NCI-H1694 (cell line): Measurements from ENCODE around the gene IL1B.

Experiments used
- DNase-seq: peaks from one replicate; lab custom pipeline; 2025; lab: John Stamatoyannopoulos, UW

The IL1B gene

DNA sequence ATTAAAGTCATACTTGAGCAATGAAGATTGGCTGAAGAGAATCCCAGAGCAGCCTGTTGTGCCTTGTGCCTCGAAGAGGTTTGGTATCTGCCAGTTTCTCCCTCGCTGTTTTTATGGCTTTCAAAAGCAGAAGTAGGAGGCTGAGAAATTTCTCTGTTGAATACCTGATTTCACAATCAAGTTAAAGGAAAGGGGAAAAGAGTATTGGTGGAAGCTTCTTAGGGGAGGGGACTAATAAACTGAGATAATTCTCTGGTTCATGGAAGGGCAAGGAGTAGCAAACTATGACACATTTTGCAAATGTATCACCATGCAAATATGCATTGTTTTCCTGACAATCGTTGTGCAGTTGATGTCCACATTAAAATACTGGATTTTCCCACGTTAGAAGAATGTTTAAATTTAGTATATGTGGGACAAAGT is at the start of gene IL1B:
Gene IL1B (minus strand): TSS at position 85 of the 423 bp plus-strand sequence. CDS start 550 bp downstream, outside the sequence.
- DNase-seq = no peak

DNA sequence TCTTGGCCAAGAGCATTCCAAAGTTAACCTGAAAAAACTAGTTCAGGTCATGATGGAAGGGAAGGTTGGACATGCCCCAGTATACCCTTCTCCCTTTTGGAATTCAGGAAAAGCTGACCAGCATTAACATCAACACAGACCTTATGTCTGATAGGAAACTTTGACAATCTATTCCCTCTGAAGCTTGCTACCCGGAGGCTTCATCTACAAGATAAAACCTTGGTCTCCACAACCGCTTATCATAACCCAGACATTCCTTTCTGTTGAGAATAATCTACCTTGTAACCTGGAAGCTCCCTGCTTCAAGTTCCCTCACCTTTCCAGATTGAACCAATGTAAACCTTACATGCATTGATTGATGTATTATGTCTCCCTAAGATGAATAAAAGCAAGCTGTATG is 49.7 kb upstream of the IL1B start:
- DNase-seq = no peak

DNA sequence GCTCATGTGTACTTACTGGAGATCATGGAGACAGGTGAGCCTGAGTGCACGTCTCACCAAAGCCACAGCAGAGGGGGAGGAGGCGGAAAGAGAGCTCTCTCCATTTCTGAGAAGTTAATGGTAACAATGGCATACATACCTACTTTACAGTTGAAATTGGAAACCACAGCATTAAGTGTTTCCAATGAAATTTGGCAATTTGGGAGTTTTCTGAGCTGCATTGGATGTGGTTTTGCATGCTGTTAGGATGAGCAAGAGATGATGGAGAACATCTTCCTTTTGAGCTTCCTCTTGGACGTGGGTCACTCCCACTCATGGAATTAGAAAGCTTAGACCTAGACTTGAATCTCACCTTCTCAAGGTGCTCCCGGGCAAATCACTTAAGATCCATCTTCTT is 48.9 kb upstream of the IL1B start:
- no peak for DNase-seq

DNA sequence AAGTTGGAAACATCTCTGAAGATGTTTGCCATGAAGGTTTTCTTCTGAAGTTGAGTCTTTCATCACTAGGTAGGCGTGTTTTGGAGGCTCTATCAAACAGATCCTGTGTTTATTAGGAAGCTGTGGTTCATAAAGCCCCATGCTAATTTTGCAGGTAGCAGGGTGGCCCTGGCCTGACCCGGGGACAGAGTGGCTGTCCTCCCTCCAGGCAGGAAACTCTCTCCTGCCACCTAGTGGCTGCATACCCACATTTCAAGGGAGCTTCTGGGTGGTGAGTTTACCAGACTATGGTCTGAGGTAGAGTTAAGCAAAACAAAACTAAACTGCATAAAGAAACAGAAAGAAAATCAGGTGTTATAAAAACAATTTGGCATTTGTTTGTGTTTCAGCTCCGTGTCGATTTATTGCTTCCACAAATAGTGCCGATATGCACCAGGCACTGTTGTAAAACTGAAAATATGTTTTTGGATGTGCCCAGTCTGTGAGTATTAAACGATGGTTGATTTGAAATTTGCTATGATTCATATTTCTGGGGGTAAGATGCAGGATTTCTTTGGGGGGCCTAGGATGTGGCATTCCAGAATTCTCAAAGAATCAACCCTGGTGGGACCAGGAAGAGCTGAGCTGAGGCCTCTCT is 48.4 kb upstream of the IL1B start:
- DNase-seq = peak; percentile 2

DNA sequence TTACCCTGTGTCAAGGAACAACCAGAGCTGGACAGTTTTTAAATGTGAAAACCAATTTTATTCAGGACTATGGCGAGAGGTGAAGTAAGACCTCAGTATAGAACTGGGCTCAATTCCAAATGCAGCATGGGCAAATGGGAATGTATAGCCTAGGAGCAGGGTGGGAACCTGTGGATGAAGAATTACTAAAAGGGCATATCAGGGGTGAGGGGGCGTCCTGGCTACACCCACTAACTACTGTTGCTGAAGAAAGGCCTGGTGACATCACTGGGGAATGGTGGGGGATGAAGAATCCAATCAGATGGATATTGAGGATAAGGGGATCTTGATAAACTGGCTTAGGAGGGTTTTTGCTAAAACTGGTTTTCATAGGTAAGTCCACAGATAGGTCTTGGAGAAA is 47.1 kb upstream of the IL1B start:
- no peak for DNase-seq

DNA sequence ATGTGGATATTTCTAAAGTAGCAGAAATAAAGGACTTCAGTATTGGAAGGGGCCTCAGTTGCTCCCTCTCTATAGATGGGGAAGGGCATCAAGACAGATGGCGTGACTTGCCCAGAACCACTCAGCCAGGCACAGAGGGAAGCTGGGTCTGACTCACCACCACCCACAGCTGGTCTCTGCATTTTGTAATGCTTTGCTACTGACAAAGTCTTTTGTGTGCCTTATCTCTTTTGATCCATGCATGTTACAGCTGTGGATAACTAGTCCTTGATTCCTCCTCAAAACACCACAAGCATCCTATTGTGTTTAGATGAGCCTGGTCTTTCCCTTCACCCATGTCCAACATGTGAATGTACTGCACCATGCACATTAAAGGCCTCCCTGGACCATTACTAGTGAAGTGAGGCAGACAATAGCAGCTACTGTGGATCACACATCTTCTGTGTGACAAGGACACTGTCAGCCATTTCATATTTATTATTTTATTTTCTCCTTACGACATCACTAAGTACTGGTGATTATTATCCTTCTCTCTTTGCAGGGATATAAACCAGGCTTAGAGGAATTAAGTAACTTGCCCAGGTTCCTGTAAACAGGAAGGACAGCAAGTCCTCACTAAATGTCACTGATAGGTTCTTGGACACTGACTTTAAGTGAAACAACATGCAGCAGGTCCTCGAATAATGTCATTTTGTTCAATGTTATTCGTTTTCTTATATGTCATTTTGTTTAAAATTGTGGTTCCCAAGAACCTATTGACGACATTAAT is 44.8 kb upstream of the IL1B start:
- no peak for DNase-seq

DNA sequence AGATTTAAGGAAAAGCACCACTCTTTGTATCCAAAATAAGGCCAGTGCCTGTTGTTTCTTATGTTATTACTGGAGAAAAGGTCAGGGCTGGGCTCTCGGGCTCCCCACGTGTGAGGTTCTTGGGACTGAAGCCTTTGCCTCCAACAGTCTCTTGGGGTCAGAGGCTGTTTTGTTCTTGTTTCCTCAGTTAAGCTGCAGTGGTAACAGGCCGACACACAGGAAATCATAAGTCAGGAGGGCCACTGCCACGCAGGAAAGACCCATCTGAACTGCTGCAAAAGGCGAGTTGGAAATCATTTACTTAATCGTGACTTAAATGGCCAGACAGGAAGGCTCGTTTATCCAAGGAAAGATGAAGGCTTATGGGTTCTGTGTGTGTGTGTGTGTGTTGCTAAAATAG is 44.1 kb upstream of the IL1B start:
- DNase-seq = no peak

DNA sequence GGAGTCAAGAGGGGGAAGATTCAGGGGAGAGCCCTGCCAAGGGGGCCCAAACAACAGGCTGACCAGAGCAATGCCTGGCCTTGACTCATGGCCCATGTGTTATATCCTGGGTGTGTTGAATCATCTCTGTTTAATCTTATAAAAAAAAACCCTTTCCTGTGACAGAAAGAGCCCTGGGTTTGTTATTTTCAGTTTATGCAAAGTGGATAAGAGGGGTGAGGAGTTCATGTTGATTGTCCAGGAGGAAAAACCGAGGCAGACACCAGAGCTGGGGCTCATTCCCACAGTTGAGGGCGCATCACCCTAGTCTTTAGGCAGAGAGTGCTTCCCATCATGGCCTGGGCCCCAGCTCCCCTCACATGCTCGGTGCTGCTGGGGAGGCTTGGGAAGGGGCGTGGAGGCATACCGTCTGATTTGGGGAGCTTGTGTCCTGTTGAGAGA is 43.5 kb upstream of the IL1B start:
- DNase-seq = no peak

DNA sequence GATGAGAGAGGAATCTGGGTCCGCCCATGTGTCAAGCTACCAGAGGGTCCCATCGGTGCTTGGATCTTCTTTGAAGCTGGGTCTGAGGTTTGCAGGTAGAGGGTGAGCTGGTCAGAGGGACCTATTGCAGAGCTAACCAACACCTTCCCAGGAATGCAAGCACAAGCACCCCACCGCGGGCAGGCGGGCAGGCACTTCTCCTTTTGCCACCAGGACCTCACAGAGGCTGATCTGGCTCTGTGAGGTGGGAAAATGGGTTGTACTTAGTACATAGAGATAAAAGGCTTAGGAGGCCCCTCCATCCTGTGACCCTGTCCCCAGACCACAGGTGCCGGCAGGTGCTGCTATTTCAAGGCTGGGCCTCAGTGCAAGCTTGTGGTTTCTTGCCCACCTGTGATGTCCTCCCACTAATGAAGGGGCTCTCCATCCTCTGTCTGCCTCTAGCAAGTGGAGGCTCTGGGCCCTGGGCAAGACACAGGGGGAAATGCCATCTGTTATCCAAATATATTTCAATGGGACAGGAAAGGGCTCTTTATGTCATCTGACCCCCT is 43.0 kb upstream of the IL1B start:
- no peak for DNase-seq

DNA sequence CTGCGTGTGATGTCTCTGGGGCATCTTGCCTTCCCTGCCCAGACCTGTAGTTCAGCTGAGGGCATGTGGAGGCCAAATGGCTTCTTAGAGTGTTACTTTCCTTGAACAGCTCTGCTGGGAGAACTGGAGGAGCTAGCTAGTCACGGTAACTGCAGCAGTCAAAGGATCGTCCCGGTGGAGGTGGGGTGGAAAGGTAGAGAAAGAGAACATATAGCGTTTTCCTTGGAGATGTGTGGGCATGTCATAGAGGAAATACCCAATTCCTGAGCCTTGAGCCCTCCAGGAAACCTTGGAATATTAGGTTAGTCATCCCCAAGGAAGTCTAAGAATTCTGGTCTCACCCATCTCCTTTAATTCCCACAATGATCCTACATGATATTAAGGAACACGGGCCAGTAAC is 40.8 kb upstream of the IL1B start:
- no peak for DNase-seq

DNA sequence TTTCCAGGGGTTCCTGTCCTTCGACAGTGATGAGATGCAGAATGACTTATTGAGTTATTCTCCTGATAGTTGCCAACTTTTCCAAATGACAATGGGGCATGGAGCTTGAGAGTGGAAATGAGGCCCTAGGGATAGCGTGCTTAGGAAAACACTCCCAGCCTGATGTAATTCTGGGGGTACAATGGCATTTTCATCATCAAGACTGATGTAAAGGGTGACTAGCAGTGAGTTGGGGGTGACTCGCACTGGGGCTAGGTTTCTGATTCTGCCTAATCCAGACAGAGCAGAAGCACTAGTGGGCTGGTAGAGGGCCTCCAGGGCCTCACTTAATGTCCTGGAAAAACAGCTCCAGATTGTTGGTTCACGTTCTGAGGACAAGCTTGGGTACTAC is 40.4 kb upstream of the IL1B start:
- no peak for DNase-seq

DNA sequence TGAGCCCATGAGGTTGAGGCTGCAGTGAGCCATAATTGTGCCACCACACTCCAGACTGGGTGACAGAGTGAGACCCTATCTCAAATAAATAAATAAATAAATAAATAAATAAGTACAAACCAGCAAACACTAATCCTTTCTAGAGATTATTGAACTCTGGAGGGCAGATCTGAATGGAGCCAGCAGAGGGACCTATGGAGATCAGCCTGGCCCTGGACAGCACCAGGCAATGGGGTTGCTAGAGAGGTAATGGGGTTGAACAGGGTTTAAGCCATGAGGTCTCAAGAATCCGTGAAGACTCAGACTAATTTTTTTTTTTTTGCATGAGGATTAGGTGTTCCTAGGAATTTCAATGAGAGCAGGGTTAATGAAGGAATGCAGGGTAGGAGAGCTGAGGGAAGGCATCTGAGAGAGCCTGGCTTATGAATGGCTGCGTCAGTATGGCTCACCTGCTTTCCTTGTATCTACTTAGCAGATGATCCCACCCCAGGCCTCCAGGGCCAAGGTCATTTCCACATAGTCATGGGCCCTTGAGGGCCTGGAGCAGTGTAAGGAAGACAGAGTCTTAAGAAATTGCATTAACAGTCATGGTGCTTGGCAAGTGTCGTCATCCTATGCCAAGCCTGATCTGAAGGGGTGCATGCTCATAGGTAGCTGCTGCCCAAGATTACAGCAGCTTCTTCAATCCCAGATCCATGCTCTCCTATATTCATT is 39.8 kb upstream of the IL1B start:
- DNase-seq = no peak

DNA sequence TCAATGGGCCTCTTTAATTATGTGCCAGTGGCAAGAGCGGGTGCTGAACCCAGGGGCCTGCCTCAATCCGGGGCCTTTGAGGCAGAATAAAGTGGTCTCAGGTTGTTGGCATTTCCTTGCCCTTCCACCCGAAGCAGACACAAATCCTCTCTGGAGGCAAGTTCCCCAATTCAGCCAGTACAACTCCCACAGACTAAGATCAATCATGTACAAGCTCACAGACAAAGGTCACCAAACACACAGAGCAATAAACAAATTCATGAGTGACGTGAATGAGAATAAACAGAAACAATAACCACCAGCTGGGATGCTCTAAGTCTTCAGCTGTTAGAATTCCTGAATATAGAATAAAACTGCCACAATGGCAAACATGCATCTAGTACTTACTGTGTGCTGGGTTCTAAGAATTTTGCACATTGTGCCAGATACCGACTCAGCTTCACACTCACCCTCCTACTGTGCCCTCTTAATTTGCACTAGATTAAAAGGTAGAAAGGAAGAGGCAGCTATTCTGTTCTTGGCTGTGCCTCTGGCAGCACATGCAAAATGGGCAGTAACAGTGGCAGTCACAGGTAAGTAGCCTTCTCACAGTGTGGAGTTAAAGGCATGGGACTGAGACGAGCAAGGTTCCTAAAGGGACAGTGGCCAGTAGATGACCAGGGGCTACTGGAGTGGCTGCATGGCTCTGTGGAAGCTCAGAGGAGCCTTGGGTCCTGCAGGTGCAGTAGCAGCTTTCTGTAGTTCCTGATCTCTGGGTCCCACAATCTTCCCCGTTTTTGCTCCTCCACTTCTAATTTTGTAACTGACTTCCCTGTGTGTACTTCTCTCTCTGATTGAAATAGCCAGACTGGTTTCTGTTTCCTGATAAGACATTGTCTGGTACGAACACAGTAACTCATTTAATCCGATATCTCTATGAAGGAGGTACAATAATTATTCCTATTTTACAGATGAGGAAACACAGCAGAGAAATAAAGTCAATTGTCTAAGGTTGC is 34.6 kb upstream of the IL1B start:
- DNase-seq = no peak

DNA sequence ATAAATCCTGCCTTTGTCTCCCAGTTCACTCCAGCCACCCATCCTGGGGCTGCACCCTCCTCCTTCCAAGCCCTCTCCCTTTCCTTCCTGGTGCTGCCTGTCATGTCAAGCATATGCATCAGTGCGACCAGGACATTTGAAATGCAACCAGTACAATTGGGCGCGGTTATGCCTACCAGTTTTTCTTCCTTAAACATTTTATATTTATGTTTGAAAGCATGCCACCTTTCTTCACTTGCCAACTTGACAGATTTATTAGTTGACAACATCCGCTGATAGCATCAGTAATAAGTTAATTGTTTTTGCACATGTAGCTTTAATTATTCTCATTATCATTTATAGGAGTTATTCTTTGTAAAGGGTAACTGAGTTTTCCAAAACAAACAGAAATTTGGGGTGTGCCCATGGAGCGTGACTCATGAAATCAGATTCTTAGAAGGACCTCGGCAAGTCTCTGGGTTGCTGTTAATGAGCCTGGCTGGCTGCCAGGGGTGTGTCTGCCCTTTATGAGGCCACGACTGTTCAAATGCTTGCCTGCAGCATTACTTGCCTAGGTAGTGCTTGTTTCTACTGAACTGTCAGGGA is 32.8 kb upstream of the IL1B start:
- DNase-seq = peak; percentile 5

DNA sequence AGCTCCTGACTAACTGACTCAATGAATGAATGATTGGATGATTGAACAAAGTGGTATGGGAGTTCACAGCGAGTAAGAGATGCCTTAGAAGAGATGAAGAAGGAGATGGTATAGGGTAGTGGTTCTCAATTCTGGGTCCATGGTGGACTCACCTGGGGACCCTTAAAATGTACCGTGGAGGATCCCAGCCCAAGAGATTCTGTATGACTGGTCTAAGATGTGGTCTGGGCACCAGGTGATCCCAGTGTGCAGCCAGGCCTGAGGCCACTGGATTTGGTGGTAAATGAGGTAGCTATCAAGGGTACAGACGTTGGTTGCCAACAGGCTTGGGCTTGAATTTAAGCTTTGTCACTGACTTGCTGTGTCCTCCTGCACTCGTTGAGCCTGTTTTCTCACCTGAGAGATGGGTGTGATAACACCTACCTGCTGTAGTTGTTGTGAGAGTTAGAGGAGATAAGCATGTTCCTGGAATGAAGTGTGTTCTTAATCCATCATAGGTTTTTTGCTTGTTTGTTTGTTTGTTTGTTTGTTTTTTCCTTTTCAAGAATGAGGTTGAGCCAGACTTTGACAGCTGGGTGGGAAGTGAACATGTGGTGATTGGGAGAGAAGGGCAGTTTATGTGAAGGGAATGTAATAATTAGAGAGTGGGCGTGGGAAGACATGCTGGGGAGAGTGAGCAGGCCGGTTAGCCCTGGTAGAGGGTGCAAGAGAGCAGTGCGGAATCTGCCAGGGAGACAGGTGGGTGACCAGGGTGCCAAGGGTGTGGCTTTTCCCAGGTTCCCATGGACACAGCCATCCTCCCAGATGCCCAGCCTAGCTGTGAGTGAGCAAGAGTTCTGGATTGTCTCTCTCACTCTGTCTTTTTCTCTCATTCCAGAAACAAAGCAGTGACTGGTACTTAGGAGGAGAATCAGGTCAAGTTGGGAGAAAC is 31.4 kb upstream of the IL1B start:
- DNase-seq = no peak

DNA sequence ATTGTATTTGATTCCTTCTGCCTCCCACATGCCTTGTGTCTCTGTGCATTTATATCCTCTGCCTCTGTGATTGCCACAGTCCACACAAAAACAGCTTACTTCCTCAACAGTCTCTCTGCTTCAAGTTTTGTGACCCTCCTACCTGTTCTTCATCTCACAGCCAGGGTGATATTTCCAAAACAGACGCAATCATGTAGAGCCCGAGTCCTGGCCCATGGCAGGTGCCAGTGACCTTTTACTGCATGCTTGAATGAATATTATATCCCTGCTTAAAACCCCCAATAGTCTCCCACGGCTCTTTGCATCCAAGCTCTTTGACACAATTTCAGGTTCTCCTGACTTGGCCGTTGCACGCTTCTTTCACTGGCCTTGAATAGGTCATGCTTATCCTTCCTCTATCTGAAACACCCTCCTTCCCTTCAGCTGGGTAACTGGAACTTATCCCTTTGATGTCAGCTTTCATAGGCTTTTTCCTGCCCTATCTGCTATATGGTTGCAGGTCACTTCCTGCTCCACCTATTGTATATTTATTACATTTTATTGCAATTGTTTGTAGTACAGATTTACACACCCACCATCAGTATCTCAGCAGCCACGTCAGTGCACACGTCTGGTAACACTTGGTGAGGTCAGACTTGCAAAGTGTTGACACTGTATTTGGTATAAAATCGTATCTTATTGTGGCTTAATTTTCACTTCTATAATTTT is 29.7 kb upstream of the IL1B start:
- DNase-seq = no peak

DNA sequence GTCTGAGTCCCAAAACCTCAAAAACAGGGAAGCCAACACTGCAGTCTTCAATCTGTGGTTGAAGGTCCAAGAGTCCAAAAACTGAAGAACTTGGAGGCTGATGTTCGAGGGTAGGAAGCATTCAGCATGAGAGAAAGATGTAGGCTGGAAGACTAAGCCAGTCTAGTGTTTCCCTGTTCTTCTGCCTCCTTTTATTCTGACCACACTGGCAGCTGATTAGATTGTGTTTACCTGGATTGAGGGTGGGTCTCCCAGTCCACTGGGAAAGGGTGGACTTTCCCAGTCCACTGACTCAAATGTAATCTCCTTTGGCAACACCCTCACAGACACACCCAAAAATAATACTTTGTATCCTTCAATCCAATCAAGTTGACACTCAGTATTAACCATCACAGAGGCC is 27.5 kb upstream of the IL1B start:
- DNase-seq = no peak

DNA sequence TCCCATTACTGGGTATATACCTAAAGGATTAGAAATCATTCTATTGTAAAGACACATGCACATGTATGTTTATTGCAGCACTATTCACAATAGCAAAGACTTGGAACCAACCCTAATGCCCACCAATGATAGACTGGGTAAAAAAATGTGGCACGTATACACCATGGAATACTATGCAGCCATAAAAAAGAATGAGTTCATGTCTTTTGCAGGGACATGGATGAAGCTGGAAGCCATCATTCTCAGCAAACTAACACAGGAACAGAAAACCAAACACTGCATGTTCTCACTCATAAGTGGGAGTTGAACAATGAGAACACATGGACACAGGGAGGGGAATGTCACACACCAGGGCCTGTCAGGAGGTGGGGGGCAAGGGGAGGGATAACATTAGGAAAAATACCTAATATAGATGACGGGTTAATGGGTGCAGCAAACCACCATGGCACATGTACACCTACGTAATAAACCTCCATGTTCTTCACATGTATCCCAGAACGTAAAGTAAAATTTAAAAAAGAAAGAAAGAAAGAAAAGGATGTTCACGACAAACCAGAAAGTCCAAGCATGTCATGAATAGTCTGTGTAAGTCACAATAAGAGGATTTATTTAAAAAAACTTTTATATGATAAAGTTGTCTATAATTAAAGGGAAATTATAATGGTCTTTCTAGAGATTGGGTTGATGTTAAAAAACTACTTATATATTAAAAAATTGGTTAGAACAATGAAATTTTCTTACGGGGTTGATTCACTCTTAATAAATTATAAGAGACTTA is 23.0 kb upstream of the IL1B start:
- DNase-seq = peak; percentile 19

DNA sequence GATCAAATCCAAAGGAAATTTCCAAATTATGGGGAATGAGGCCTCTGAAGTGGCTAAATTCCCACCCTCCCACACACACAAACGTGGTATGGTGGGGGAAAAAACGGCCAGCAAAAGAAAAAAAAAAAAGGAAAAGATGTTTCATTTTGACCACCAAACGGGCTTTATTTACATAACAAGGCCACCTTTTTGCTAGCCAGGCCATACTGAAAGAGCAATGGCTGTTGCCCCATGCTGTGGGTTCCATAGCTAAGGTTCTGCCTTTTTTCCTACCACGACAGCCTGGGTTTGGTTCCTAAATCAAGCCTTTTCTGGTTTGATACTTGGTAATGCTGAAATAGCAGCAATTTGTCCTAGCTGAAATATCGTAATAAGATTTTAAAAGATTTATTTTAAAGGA is 14.0 kb upstream of the IL1B start:
- DNase-seq = no peak
